Hematopoietic multipotent progenitor cell treated with erythropoietin and hydrocortisone succinate and interleukin-3 and kit ligand, for 17 days (in vitro differentiated cells): ENCODE measurements around the gene STX8.

Experiments used
- DNase-seq: peaks from one replicate; pipeline ENCODE4 v3.0.0-alpha.2; 2015; ENCODE audit warnings: low spot score

The STX8 gene

GRCh38 chr17:9292561-9292941 is 283.1 kb downstream of the STX8 start:
- no peak for DNase-seq

DNA sequence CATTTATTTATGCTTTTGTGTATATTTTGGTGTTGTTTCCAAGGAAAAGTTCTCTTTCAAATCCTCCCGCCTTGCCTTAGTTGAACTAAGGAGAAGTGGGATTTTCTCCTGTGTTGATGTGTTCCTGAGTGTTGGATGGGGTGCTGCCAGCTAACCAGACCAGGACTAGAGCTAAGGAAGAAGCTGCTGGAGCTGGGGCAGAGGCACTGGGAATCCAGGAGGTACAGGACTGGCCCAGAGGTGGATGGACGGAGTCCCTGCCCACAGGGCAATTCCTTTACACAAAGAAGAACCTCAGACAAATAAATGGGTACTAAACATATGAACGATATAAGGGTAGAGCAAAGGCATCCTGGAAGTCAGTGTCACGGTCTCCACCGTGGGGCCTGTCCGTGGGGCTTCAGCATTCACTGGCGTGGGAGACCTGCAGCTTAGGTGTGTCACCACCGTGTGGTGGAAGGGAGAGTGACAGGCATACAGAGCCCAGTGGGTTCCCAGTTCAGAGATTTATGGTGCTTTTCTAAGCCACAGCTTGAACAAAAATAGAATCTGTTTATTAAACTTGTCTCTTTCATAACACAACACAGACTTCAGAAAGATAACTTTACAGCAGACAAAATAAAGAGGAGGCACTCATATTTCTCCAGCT is 283.6 kb downstream of the STX8 start:
- no peak for DNase-seq

GRCh38 chr17:9290226-9290613 is 285.4 kb downstream of the STX8 start:
- no peak for DNase-seq

DNA sequence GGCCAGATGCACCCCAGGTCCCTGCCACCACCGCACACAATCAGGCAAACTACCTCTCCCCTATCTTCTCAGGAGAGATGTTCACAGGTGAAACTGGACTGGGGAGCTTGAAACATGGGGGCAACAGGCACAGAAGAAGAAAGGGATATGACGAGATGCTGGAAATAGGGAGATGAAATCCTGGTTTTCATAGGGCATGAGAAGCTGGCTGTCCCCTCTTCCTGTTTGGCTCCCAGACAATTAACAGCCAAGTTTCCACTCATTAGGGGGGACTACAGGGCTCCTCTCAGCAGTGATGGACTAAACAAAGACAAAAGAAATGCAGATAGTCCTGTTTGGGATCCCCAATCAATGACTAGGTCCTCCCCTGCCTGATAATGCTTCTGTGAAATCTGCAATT is 288.3 kb downstream of the STX8 start:
- no peak for DNase-seq

- no peak for DNase-seq
Observed at GRCh38 chr17:9286434-9286833, 289.2 kb downstream of the STX8 start.

DNA sequence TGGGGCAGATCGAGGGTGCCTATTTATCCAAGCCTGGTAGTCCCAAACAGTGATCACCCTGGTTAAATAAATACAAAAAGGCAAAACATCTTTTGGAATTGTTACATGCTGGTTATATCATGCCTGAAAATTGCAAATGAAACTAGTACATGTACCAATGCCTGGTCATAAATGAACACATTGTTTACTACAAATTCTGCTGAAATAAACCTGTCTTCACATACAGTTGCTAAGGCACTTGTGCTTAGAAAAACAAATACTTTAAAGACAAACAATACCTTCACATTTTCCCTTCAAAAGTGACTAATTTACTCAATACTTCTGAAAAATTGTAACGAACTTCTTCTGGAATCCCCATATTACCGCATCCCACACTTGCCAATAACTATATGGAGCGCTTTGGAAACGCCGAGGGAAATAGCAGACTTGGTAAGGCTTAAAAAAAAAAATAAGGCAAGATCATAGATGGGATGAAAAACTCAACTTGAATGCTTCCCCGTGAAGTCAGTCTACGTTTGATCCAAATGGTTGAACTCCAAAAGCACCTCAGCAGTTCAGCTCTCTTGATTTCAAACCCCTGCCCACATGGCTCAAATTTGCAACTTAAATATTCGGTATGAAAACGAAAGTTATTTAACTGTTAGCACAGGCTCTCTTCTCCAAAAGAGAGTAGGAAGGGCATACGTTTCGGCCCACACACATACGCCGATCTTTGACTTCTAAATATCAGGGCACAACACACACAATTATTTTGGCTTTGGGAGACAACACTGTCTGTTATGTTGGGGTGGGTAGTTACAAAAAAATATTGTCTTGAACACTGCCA is 289.8 kb downstream of the STX8 start:
- DNase-seq = no peak

- no peak for DNase-seq
Observed at GRCh38 chr17:9284884-9285283, 290.7 kb downstream of the STX8 start.

DNA sequence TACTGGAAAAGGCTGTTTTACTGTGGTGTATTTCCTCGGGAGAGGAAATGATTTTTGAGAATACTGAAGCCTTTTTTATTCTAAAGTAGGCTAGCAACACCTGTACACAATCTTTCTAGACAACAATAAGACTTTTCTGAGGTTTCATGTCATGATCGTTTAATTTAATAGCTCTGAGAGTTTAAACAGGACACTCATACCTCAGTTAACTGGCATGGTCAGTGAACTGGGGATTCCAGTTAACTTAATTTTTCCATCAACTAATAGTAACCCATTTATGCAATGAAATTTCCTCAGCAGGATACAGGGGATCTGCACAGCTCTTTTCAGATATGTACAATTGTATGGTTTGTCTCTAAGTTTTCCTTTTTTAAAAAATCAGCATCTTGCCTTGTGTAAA is 291.7 kb downstream of the STX8 start:
- no peak for DNase-seq

GRCh38 chr17:9279893-9280292 is 295.7 kb downstream of the STX8 start:
- DNase-seq = no peak

DNA sequence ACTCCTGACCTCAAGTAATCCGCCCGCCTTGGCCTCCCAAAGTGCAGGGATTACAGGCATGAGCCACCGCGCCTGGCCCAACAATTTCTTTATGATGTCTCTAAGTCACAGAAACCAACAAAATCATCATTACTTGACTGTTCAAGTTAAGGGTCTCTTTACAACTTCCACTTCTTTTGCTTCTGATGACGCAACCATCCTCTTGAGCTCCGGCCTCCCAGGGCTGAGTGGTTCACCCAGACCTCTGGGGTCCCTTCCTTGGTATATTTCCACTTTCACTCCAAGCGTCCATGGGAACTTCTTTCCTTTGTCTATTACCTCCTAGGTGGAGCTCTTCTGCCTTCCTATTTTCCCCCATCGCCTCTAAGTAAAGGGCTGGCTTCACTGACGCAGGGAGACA is 300.6 kb downstream of the STX8 start:
- DNase-seq = no peak

DNA sequence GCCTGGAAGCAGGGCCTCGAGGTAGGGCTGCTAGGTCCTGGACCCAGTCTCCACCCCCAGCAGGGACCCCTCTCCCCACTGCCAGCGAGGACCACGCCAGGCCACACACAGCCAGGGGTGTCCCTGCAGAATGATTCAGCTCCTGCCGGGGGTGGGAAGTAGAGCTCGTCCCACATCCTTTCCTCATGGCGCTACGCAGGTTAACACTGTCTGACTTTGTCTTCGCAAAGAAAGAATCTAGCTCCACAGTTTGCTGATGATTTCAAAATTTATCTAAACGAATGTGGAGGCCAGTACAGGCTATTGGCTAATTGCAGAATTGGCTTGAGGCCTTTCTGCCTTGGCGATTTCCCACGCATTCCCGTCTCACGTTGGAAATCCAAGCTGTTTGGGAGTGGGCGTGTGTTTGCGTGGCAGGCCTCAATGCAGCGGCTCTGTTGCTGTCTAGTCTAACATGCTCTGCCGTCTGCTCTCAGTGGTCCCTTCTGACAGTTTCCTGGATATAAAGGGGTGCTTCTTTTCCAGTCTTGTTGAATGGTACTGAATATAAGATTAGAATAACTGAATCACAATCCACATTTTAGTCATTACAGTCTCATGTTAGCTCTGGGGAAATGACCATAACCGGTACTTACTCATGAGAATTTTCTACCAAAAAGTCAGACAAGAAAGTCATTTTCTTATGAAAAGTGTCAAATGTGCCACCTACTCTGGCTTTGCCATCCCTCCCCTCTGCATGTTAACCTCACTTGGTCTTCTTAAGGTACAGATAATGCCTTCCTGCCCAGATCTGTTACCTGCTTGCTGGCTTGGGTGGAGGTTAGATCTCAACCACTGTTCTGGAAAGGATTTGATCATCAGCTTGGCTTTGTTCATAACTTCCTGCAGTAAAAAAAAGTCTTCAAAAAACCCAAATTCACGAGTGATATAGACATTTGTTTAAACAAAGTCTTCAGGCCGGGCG is 301.9 kb downstream of the STX8 start:
- no peak for DNase-seq

DNA sequence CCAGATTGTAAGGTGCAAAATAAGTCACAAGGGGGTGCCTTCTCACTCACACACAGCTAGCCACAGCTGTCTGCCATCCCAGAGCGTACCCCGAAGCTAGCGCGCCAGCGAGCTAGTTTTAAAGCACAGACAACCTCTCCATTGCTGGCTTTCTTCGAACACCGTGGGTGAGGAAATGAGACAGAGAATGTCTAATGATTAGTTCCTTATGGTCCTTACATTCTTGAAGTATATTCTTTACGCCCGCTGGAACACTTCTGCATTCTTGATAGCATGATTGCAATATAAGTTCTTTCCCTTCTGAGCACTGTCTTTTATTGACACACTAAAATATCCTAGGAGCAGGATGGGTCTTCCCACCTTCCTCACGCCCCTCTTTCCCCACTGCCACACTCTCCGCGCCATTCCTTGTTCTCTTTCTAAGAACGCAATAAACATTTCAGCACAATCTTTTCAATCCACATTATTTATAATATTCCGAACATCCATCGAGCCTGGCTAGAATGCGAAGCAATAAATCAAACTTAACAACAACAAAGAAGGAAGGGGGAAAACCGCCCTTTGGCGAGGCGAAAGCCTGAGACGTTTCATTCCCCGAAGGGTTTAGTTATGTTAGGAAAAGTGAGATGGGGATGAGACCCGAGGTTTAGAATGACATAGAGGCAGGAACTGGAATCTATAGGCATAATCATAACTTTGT is 303.0 kb downstream of the STX8 start:
- no peak for DNase-seq

- no peak for DNase-seq
Observed at GRCh38 chr17:9271989-9272388, 303.6 kb downstream of the STX8 start.

DNA sequence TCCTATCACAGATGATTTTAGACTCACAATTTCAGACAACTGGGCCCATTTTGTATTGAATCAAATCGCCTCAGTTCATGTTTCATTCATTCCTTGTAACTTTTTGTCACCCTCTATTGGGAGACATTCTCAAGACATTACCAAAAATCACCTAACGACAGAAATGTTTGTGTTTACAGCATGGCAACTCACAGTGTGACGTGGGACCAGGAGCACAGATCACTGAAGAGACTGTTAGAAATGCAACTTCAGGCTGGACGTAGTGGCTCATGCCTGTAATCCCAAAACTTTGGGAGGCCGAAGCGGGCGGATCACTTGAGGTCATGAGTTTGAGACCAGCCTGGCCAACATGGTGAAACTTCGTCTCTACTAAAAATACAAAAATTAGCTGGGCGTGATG is 304.7 kb downstream of the STX8 start:
- no peak for DNase-seq

DNA sequence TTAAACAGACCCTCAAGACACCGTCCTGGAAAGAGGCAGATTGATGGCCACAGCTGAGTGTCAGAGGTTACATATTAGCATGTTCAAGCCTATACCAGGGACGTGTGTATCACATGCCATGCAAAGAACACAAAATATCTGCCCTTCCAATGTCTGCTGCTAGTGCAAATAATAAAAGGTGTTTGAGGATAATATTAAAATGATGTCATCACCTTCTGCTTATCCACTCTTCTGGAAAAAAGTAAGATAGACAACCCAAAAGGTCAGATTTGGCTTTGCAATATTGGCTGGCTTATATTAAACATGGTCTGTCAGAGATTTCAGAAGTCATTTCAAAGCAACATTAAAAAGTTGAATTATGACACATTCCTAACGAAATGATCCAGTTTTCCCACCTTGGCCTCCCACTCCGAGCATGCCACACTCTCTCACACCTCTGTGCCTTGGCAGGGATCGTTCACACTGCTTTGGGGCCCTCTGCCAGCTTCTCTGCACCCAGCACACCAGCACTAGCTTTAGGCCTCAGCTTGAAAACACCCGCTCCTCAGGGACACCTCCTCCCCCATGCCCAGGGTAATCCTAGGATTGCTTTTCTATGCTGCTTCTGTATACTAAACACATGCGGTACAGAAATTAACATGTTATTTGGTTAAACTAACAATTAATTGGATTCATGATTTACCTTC is 306.1 kb downstream of the STX8 start:
- DNase-seq = no peak

DNA sequence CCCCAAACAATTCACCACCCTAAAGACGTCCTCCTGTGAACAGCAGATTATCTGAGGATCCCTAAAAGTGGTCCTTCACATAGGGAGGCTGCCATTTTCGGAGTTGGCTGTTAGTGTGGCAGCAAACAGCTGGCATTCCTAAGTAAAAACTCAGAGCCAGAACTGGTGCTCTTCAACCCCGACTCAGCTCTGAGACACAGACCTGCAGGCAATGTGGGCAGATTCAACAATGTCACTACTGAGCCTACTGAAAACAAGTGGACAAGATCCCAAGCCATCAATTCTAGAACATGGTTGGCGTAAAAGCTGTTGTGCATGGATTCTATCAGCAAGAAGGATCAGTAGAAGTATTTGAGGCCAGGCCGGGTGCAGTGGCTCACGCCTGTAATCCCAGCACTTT is 307.1 kb downstream of the STX8 start:
- DNase-seq = no peak

GRCh38 chr17:9266697-9267117 is 308.9 kb downstream of the STX8 start:
- no peak for DNase-seq

- DNase-seq = no peak
Observed at GRCh38 chr17:9266031-9266680, 309.5 kb downstream of the STX8 start.

- no peak for DNase-seq
Observed at GRCh38 chr17:9261081-9262012, 314.3 kb downstream of the STX8 start.

- no peak for DNase-seq
Observed at GRCh38 chr17:9259419-9259818, 316.2 kb downstream of the STX8 start.
